GM23338 (cell line): ENCODE data around the gene FGFR3.

ENCODE experiments used
- CREB1 ChIP-seq: fragments of 250-450 bp; sonication (Bioruptor Pico); IDR thresholded peaks from 2 replicates; pipeline ENCODE4 v1.5.0; 2020; ENCODE audit warnings: low read depth, mild to moderate bottlenecking, moderate library complexity
- EZH2 ChIP-seq: fragments of 200-600 bp; sonication (generic); IDR thresholded peaks from one replicate; pipeline ENCODE4 v1.8.0; 2017; ENCODE audit warnings: antibody characterized with exemption, mild to moderate bottlenecking, low read depth; ENCODE audit not compliant: unreplicated experiment
- EZH2phosphoT487 ChIP-seq: fragments of 200-600 bp; sonication (generic); IDR thresholded peaks from one replicate; pipeline ENCODE4 v1.8.1; 2018; ENCODE audit warnings: antibody characterized with exemption; ENCODE audit not compliant: unreplicated experiment
- JUNB ChIP-seq: IDR thresholded peaks from one replicate; pipeline ENCODE4 v1.6.1; 2016; ENCODE audit warnings: antibody characterized with exemption; ENCODE audit not compliant: unreplicated experiment
- NANOG ChIP-seq: IDR thresholded peaks from 2 replicates; pipeline ENCODE4 v1.6.1; 2016; ENCODE audit warnings: antibody characterized with exemption, borderline replicate concordance
- POLR2AphosphoS5 ChIP-seq: IDR thresholded peaks from 2 replicates; pipeline ENCODE4 v1.6.1; 2016; ENCODE audit warnings: antibody characterized with exemption, low read depth
- STAT1 ChIP-seq: IDR thresholded peaks from one replicate; pipeline ENCODE4 v1.6.1; 2016; ENCODE audit warnings: antibody characterized with exemption; ENCODE audit not compliant: unreplicated experiment
- ZNF331 ChIP-seq: fragments of 250-450 bp; sonication (Bioruptor Pico); IDR thresholded peaks from 2 replicates; pipeline ENCODE4 v1.5.0; 2020; ENCODE audit warnings: low read depth, mild to moderate bottlenecking, moderate library complexity
- TF ChIP-seq, protein P1 (sequence below), 2 experiments: fragments of 200-600 bp in 1 of 2; sonication (generic) in 1 of 2; conservative IDR thresholded peaks; 2 replicates each; pipeline versions ENCODE4 v1.5.1 to v1.6.1; 2016 to 2017; ENCODE audit warnings: antibody characterized with exemption in 2 of 2, low read depth in 2 of 2, mild to moderate bottlenecking in 2 of 2, moderate library complexity in 1 of 2
- TF ChIP-seq, protein P2 (sequence below): IDR thresholded peaks from one replicate; pipeline ENCODE4 v1.6.1; 2018; ENCODE audit warnings: antibody characterized with exemption; ENCODE audit not compliant: unreplicated experiment
- TF ChIP-seq, protein P3 (sequence below): IDR thresholded peaks from 2 replicates; pipeline ENCODE4 v1.6.1; 2016; ENCODE audit warnings: antibody characterized with exemption

- TF ChIP-seq, protein P1, sequence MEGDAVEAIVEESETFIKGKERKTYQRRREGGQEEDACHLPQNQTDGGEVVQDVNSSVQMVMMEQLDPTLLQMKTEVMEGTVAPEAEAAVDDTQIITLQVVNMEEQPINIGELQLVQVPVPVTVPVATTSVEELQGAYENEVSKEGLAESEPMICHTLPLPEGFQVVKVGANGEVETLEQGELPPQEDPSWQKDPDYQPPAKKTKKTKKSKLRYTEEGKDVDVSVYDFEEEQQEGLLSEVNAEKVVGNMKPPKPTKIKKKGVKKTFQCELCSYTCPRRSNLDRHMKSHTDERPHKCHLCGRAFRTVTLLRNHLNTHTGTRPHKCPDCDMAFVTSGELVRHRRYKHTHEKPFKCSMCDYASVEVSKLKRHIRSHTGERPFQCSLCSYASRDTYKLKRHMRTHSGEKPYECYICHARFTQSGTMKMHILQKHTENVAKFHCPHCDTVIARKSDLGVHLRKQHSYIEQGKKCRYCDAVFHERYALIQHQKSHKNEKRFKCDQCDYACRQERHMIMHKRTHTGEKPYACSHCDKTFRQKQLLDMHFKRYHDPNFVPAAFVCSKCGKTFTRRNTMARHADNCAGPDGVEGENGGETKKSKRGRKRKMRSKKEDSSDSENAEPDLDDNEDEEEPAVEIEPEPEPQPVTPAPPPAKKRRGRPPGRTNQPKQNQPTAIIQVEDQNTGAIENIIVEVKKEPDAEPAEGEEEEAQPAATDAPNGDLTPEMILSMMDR (conservative IDR thresholded peaks at IDR 0.05; ENCODE audit: low read depth in 2 of 2): no peak
- TF ChIP-seq EZH2 (no peak), ZNF331 (CRISPR knock-in tag) (no peak), POLR2AphosphoS5 (no peak), CREB1 (CRISPR knock-in tag) (no peak), EZH2phosphoT487 (no peak), JUNB (no peak), STAT1 (no peak), NANOG (no peak)
- TF ChIP-seq, protein P2, sequence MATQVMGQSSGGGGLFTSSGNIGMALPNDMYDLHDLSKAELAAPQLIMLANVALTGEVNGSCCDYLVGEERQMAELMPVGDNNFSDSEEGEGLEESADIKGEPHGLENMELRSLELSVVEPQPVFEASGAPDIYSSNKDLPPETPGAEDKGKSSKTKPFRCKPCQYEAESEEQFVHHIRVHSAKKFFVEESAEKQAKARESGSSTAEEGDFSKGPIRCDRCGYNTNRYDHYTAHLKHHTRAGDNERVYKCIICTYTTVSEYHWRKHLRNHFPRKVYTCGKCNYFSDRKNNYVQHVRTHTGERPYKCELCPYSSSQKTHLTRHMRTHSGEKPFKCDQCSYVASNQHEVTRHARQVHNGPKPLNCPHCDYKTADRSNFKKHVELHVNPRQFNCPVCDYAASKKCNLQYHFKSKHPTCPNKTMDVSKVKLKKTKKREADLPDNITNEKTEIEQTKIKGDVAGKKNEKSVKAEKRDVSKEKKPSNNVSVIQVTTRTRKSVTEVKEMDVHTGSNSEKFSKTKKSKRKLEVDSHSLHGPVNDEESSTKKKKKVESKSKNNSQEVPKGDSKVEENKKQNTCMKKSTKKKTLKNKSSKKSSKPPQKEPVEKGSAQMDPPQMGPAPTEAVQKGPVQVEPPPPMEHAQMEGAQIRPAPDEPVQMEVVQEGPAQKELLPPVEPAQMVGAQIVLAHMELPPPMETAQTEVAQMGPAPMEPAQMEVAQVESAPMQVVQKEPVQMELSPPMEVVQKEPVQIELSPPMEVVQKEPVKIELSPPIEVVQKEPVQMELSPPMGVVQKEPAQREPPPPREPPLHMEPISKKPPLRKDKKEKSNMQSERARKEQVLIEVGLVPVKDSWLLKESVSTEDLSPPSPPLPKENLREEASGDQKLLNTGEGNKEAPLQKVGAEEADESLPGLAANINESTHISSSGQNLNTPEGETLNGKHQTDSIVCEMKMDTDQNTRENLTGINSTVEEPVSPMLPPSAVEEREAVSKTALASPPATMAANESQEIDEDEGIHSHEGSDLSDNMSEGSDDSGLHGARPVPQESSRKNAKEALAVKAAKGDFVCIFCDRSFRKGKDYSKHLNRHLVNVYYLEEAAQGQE: no peak
- TF ChIP-seq, protein P3, sequence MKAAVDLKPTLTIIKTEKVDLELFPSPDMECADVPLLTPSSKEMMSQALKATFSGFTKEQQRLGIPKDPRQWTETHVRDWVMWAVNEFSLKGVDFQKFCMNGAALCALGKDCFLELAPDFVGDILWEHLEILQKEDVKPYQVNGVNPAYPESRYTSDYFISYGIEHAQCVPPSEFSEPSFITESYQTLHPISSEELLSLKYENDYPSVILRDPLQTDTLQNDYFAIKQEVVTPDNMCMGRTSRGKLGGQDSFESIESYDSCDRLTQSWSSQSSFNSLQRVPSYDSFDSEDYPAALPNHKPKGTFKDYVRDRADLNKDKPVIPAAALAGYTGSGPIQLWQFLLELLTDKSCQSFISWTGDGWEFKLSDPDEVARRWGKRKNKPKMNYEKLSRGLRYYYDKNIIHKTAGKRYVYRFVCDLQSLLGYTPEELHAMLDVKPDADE: no peak
Measured at GRCh38 chr4:1850276-1850675, 57.2 kb downstream of the FGFR3 start.
